K562 (cell line): ENCODE data around the gene OR2V1. TPM values are rescaled to one million over a fixed set of nuclear protein-coding genes. Genes with fewer than 3 reads are reported as not detected.

Experiments
- ATF7 ChIP-seq: fragments of 450-650 bp; IDR thresholded peaks from 2 replicates; pipeline ENCODE4 v1.7.1; 2014; ENCODE audit warnings: mild to moderate bottlenecking, moderate library complexity
- DPF2 ChIP-seq: fragments of 450-650 bp; IDR thresholded peaks from 2 replicates; pipeline ENCODE4 v1.6.1; 2016
- MGA ChIP-seq: fragments of 450-650 bp; IDR thresholded peaks from 2 replicates; pipeline ENCODE4 v1.6.1; 2016; ENCODE audit warnings: mild to moderate bottlenecking, moderate library complexity
- MXD1 ChIP-seq: fragments of 250-450 bp; sonication (Bioruptor Pico); IDR thresholded peaks from 2 replicates; pipeline ENCODE4 v1.8.0; 2021; ENCODE audit warnings: borderline replicate concordance, mild to moderate bottlenecking, moderate library complexity; ENCODE audit not compliant: poor library complexity, severe bottlenecking
- TCF15 ChIP-seq: fragments of 250-450 bp; sonication (Bioruptor Pico); IDR thresholded peaks from 2 replicates; pipeline ENCODE4 v1.8.0; 2022; ENCODE audit warnings: moderate library complexity, mild to moderate bottlenecking, inconsistent platforms
- ZNF318 ChIP-seq, 2 experiments: fragments of 450-650 bp; IDR thresholded peaks; 2 replicates each; pipeline ENCODE4 v1.6.1; 2016; ENCODE audit warnings: mild to moderate bottlenecking in 2 of 2, borderline replicate concordance in 1 of 2, low read depth in 1 of 2, moderate library complexity in 1 of 2
- polyA plus RNA-seq, 8 experiments: library from polyadenylated mRNA; depleted of rRNA in 4 of 8; stranded (reverse) in 5 of 8; unstranded in 3 of 8; fragments of >200 nt; fragmentation: Nextera tagmentation in 2 of 8; fragmentation: Illumina TruSeq in 1 of 8; extraction: Ambion mirVana in 2 of 8; extraction: Trizol in 1 of 8; gene quantifications; 2 replicates each; pipeline versions ENCODE4 v1.2.1 to v1.2.3, GENCODE V29; 2011 to 2014; ENCODE audit warnings: inconsistent platforms in 1 of 8, missing spikeins in 1 of 8
- total RNA-seq, 7 experiments: library from RNA; depleted of rRNA in 6 of 7; stranded (reverse); fragments of >200 nt in 6 of 7; fragmentation: Illumina TruSeq in 2 of 7; extraction: Trizol in 2 of 7; gene quantifications; 2 replicates each; pipeline versions ENCODE4 v1.2.1 to v1.2.3, GENCODE V29; 2011 to 2021; ENCODE audit warnings: low replicate concordance in 1 of 7

Gene OR2V1
- total and polyA plus RNA-seq, 9 of the 15 experiments (the other 6 are each of a cell fraction or from before 2014, with no cell fraction given), result 0.04 to 0.28 (median 0.15) TPM; not detected in 5

- TF ChIP-seq ZNF318 (IDR thresholded peaks at IDR 0.05; ENCODE audit: borderline replicate concordance in 1 of 2, low read depth in 1 of 2) (no peak), TCF15 (no peak), MXD1 (CRISPR knock-in tag) (no peak), ATF7 (peak; percentile 58), MGA (peak; percentile 33), DPF2 (0 out of 2 replicates have a peak, but pooled peaks have one; percentile 32)
These were observed 43.7 kb downstream of the OR2V1 start (continued) for GRCh38 chr5:181087309-181087708.
